Left cardiac atrium (tissue), 4 donors: Measurements from ENCODE around the gene DAPK1. TPM values are rescaled to one million over a fixed set of nuclear protein-coding genes. Genes with fewer than 3 reads are reported as not detected.

Experiments
- ATAC-seq, 2 donors: fragments of 200-7000 bp; cut with Tn5 transposase; one replicate each; pipeline ENCODE4 v1.9.1; 2020; ENCODE audit warnings: mild to moderate bottlenecking in 2 of 2, moderate library complexity in 2 of 2
- DNase-seq: peaks from one replicate; pipeline ENCODE4 v3.0.0-alpha.2; 2020
- intact Hi-C, 2 donors: fragments of 100-400 bp; cut with DNase I; formaldehyde crosslinking; loops; one replicate each; pipeline versions ENCODE4 v1.14.1 to v1.15.1; 2022 to 2023
- total RNA-seq, 2 donors: library from RNA; stranded (reverse); fragmentation: NEBNext Ultra II Directional; extraction: Animal tissue kit (Norgen Biotek cat#: 25700); gene quantifications; one replicate each; pipeline ENCODE4 v1.2.1, GENCODE V29; 2021
- donor health status: DM: no; HTN: yes; CAD: no.
- donor health status: DM: no; HTN: yes; CAD: no; lungs with severe emphysema.
- donor health status: DM: yes; HTN: yes; CAD: no.
- donor health status: Dilated cardiomyopathy.

DAPK1 gene
- total RNA-seq, 2 donors from 2014 or later: 19.9 to 21.7 TPM

DNA sequence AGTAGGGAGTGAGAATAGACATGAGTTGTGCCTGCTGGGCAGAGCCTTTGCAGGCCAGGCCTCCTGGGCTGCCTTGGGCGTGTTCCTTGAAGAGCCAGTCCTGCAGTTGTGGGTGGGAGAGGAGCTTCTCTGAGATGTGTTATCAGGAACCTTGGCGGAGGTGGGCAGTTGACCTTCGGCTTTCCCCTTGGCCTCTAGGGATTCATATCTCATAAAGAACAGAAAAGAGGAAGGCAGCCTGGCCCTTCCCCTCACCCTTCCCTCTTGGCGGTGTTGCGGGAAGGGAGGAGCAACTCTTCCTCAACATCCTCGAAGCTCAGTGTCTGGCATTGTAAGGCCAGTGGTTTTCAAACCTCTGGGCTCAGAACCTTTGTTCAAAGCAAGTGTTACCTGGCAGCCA lies 59.2 kb downstream of the DAPK1 start:
- ATAC-seq (peak in 1 of 2 donors; percentile 25), DNase-seq (peak; percentile 28)
- intact Hi-C loops: no loop called here

DNA sequence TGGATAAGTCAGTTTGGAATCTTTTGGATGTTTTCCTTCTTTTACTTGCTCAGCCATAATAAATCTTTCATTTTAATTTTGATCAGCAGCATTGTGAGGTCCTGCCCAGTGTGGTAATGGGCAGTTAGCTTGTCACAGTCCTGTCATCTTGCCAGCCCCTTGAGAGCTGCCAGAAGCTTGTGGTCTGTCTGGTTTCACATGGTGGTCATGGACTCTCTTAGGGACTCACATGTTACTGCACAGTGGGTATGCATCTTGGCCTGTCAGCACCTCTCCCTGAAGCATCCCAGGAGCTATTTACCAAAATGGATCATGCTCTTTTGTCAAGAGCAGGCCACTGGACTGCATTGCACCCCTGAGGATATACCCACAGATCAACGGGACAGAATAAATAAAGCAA lies 60.3 kb downstream of the DAPK1 start:
- peak; percentile 12 to 77 for ATAC-seq
- no peak for DNase-seq

DNA sequence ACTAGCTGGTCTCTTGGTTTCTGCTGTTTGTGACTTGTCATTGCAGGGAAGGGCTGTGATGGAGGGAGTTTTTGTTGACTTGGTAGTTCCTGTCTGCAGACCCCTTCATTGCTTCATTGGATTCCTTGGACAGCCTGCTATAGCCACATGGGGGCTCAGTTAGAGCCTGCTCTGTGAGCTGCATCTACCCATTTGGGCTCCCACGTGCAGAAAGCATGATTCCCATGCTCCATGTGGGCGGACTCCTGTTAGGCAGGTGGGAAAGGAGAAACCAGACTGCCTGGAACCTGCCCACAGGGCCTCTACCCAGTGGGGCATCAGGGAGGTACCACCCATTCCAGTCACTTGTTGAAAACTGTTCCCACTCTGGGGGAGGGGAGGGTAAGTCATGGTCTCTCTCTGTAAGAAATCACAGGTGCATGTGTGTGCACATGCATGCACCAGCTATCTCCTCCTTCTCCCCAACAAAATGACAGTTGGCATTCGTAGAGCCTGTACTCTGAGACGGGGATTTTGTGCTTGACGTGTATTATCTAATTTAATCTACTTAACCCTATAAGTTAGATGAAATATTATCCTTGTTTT lies 61.0 kb downstream of the DAPK1 start:
- intact Hi-C loops: no loop called here
- DNase-seq: no peak

More for the DNA sequence above, 60.3 kb downstream of the DAPK1 start:
- intact Hi-C loops: no loop called here

DNA sequence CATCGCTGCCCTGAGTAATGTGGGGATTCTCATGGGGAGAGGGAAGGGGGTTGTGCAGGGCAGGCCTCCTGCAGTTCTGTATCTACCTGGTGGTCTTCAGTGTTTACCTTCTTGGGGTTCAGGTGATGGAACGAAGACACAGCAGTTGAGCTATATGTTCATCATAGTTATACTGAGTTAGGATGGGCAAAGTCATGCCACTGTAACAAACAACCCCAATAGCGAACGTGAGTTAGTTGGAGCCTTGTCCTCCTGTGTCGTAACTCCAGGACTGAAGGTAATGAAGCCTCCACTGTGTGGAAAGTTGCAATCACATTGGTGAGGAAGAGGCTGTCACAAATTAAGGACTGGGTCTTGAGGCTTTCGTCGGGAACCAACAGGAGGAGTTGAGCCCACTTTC lies 64.4 kb downstream of the DAPK1 start:
- ATAC-seq: no peak
- intact Hi-C loops: no loop called here
- no peak for DNase-seq

More for the DNA sequence above, 61.0 kb downstream of the DAPK1 start:
- no peak for ATAC-seq

DNA sequence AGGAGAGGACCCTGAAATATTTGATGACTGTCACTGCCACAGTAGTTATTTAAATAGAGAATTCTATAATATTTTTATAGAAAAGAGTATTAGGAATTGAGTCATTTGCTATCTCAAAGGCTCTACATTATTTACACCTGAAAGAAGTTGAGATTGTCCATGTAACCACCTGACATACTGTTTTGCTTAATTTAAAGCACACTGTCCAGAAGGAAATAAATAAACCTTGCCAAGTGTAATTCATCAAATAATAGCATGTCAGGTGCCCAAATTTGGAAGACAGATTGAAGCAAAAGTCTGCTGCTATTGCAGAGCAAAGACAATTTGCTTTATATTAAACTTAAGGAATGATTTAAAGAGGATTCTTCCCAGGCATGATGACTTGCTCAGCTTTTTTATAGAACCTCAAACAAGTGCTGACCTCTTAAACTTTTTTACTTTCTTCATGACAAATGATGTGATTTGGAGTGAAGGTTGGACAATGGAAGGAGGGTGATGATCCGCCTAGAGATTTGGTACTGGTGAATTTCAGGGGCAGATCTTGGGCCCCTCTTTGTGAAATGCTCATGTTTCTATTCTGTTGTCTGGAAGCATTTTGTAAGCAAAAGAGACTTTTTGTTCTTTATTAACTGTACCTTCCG lies 65.0 kb downstream of the DAPK1 start:
- no peak for ATAC-seq
- no peak for DNase-seq
- intact Hi-C loops: no loop called here

DNA sequence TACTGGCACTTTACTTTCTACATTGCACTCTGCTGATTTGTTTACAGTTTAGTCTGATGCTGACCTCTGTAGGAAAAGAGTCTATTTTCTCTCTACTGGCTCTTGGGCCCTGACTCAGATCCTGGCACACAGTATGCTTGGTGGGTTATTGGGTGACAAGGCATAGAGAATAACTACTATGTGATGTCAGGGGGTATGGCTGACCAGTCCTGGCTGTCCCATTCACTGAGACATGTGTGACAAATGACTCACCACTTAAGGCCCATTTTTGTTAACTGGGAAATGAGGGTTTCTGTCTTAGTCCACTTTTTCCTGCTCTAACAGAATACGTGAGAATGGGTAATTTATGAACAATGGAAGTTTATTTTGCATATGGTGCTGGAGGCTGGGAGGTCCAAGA lies 66.4 kb downstream of the DAPK1 start:
- intact Hi-C loops: no loop called here
- ATAC-seq (no peak), DNase-seq (no peak)

DNA sequence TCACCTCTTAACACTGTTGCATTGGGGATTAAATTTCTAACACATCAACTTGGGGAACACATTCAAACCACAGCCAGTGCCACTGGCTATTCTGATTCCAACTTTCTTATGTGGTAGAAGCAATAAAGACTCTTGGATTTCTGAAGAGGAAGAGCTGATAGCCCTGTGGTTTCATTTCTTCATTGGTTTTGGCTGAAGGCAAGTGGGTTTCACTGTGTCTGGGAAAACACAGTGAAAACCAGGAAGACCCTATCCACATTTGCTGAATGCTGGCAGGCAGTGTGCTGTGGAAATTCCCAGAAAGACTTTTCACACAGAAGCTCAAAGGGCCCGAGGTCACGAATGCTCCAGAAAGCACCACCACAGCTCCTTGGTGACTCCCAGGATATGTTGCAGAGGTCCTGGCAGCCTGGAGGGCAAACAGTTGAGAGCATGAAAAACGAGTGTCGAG lies 67.1 kb downstream of the DAPK1 start:
- intact Hi-C loops: no loop called here
- ATAC-seq (peak in 1 of 2 donors; percentile 69), DNase-seq (no peak)

DNA sequence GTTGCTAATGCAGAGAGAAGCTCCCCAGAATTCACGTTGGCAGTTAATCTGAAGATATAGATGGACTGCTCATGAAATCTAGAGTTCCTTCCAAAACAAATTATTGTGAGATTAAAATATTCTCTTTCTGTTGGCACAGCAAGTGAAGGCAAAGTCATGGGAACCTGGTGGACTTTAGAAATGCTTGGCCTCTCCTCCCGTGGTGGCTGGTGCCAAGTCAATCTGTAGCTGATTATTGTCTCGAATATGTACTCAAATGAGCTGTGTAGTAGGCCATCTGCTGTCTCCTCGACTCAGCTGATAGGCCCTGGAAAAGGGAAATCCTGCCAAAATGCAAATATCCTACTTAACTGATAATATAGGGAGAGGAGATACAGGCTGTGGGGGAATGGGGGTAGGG lies 69.3 kb downstream of the DAPK1 start:
- no peak for DNase-seq
- ATAC-seq: peak; percentile 20 to 36
- intact Hi-C loops: no loop called here

DNA sequence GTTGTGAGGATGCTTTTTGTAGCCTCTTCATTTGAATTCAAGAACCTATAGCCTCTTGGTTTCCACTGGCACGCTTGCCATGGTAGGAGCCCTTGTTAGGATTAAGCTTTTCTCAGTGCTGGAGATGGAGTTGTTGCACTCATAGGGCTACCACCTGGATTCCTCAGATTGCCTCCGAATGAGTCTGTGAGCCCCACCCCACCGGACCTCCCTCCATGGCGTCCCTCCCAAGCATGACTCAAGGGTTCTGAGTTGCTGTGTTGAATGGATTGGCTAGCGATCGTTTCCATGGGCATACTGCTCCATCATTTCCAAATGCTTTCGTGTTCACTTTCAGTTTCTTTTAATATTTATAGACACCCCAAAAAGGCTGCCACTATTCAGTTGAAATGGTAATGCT lies 69.9 kb downstream of the DAPK1 start:
- ATAC-seq (peak; percentile 41 to 91), DNase-seq (peak; percentile 53)
- intact Hi-C loops: no loop called here

DNA sequence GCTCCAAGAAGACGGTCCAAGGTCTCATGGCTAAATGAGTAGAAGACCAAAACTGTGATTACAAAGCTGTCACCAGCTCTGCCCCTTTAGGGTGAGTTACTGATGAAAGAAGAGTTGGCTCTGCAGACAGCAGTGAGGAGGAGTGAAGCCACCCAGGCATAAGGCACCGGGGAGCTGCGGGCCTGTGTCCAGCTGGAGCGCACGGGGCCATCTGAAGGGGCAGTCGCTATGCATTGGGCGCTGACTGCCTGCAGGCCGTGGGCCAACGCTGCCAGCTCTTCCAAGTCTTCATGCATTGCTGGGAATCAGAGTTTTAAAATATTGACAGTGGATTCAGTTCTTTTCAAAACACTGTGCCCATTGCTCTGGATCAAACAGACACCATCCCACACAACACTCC lies 70.3 kb downstream of the DAPK1 start:
- intact Hi-C loops: no loop called here
- ATAC-seq: peak in 1 of 2 donors; percentile 31

DNA sequence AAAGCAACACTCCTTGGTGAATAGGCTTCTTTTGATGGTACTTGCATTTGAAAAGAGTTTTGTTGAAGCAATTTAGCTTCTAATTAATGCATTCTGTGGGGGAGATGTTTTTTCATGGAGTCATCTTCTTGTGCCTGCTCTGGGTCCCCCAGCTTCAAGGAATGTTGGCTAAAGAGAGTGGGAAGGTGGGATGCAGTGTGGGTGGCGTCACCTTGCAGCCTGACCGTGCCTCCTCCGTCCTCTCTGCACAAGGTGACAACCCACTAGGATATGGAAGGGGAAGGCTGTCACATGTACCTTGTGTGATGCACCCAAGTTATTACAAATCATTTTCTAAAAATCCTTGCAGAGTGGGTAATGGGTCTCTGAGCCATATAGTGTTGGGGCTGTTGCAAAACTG lies 70.7 kb downstream of the DAPK1 start:
- DNase-seq (no peak), ATAC-seq (no peak)
- intact Hi-C loops: no loop called here

More for the DNA sequence above, 70.3 kb downstream of the DAPK1 start:
- no peak for DNase-seq

DNA sequence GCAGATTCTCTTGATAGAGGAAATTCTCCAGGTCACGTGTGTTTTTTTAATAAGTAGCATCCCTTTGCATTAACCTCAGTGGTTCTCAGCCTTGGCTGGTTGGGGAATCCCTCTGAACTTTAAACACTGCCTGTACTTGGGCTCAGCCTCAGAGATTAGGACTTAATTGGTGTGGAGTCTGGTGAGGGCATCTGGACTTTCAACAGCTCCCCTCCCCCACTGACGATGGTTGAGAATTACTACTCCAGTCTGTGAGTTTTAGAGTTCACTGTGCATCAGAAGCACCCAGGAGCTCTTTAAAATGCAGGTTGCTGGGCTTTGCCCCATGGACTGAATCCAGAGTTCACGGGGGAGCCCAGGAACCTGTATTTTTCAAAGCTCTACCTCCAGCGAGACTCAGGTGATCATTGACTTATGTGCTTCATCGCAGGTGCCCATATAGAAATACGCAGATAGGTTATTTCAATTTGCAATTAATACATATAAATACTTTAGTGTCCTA lies 71.4 kb downstream of the DAPK1 start:
- intact Hi-C loops: no loop called here
- no peak for DNase-seq
- no peak for ATAC-seq

DNA sequence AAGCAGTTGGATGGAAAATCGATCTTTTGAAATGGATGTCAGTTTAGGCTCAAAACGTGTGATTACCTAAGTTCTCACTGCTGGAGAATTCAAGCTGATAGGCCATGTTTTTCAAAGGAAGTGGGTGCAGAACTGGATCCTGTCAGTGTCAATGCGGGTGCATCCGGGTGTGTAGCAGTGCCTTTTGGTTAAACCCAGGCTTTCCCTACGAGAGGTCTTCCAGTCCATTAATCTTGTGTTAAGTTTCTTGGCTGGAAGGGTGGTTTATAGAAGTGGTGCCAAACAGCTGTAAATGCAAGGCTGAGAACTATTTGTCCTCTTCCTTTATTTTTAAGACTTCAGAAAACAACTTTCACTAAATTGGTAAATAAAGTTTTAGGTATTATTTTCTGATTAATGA lies 71.9 kb downstream of the DAPK1 start:
- intact Hi-C loops: no loop called here
- peak; percentile 50 for DNase-seq
- peak; percentile 22 to 30 for ATAC-seq

DNA sequence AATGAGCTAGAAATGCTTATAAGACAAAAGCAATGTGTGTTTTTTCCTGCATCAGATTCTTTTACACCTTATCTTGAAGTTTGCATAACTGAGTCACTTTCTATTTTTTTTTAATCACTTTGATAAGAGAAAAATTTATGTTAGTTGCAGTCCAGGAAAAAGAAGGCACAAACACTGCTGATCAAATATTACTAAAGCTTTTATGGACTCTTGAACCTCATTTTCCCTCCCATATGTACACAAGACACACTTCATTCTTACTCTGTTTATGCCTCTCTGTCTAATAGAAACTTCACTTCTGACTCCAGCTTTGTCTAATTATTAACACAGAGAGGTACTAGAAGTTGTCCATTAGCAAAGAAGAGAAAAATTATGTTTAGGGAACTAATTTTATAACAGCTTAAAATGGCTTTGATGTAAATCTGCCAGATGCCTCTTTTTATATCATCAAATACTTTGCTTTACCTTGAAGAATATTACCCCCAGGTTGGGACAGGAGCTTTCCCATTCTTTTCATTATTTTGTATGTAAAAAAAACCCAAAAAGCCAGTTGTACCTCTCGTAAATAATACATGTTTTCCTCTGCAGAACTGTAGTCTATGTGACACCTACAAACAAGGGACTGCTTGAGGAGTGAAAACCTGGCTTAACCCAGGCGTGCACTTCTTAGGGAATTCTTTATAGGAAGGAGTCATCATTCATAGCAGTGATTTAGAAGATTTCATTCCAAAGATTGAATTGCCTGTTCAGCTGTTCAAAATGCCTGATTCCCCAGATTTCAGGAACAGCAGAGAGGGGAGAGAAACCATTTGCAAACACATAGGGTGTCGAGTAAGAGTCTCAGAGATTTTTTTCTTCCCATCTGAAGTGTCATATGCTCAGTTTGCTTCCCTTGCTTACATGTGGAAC lies 72.6 kb downstream of the DAPK1 start:
- intact Hi-C loops: no loop called here
- DNase-seq (no peak), ATAC-seq (no peak)

DNA sequence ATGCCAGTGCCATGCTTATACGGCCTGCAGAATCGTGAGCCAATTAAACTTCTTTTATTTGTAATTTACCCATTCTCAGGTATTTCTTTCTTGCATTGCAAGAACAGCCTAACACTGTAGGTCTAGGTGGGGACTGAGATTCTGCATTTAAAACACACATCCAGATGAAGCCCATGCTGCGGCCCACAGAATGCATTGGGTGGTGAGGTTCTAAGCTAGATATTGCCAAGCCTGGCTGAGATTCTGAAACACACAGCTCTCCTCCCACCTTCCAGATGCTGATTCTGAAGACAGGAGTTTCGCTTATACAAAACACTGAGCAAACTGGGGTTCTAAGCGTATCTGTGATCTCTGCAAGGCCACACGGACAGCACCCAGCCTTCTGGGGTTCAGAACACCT lies 75.1 kb downstream of the DAPK1 start:
- ATAC-seq: no peak
- intact Hi-C loops: no loop called here
- no peak for DNase-seq

DNA sequence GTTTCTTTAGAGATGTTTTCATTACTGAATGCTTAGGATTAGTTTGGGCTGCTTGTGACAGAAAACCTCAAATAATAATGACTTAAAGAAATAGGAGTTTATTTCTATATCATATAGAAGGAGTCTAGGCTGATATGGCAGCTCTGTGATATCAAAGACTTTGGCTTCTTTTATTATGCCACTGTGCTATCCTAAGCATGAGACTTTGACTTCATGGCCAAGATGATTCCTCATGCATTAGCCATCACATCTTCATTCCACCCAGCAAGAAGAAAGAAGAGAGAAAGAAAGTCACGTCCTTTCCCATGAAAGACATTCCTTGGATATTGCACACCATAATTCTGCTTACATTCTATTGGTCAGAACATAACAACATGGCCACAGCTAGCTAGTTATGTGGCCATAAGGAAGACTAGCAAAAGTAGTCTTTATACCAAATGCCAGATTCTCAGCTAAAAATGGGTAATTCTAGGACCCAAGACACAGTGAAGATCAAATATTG lies 76.2 kb downstream of the DAPK1 start:
- ATAC-seq: no peak
- no peak for DNase-seq
- intact Hi-C loops: no loop called here

DNA sequence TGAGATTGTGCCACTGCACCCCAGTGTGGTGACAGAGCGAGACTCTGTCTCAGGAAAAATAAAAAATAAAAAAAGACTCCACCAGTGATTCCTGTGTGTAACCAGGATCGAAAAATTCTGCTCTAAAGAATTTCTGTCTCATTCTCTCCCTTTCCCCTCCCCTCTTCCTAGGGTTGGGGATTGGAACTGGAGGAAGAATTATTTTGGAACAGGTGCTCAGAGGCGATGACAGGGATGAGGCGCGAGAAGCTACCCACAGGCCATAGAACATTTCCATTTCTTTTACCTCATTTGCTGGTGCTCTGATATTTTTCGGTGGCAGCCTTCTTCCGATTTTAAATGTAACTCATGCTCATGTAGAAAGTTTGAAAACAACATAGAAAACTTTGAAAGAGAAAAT lies 80.1 kb downstream of the DAPK1 start:
- DNase-seq: no peak
- no peak for ATAC-seq
- intact Hi-C loops: no loop called here

DNA sequence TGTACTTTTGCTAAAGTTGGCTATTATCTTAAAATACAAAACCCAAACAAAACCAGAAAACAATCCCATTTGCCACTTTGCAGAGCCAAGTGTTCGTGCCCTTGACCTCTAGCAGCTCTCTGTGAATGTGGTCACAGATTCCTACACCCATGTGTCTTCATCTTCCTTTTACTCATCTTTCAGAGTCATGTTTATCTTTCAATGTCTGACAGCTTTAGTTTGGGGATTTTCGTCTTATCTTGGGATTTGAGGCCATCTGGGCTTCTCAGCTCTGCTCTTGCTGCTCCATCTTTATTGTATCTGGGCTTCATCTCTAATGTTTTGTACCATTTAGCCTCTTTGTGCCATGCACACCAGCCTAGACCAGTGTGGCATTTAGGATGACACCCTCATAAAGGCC lies 81.0 kb downstream of the DAPK1 start:
- no peak for ATAC-seq
- intact Hi-C loops: no loop called here
- DNase-seq: no peak

DNA sequence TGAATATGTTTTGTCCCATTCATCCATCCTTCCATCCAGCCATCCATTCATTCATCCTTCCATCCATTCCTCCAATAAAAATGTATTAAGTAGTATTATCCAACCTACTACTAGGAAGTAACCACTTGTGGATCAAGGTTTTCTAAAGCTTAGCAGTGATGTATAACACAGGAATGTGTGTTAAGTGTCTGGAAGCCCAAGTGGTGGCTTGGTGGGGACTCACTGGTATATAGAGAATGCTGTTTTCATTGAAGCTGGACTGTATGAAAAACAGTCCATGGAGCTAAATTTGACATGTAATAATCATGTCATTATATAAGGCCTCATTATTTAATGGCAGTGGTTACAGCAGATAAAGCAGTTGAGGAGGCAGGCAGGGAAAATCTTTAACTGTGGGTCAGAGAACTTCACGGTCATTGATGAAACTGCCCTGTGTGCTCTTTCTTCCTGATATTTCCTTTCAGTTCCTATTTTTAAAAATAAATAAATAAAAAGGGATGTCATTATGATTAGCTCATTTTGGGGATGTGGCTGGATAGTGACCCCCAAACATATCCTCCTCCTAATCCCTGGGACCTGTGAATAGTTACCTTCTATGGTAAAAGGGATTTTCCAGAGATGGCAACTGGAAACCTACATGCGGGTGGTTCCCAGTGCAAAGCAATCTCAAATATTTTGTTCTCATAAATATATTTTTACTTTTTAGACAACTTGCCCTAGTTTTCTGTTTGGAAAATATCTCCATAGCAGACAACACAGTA lies 82.3 kb downstream of the DAPK1 start:
- DNase-seq: no peak
- intact Hi-C loops: no loop called here
- no peak for ATAC-seq
